H1 (cell line): Measurements from ENCODE around the gene PCSK1N. TPM values are rescaled to one million over a fixed set of nuclear protein-coding genes. Genes with fewer than 3 reads are reported as not detected.

ENCODE experiments used
- CTCF ChIA-PET: fragments of 300-600 bp; sonication (Branson Sonifier 250); formaldehyde crosslinking; loops from one replicate; lab custom pipeline; 2021; ENCODE audit not compliant: partially characterized antibody; lab: Charles Lee
- POLR2A ChIA-PET: fragments of 300-600 bp; sonication (Branson Sonifier 250); formaldehyde crosslinking; loops from one replicate; lab custom pipeline; 2021; ENCODE audit warnings: inconsistent platforms; ENCODE audit not compliant: partially characterized antibody; lab: Charles Lee
- DNase-seq, 2 experiments: peaks; one replicate each; pipeline versions ENCODE4 v3.0.0 to v3.0.0-alpha.2; 2010 to 2022; ENCODE audit warnings: low spot score in 2 of 2, low read depth in 1 of 2, mixed read lengths in 1 of 2
- FAIRE-seq: peaks from 2 replicates; lab custom pipeline; 2011; peaks lifted over from hg19 to GRCh38; lab: Jason Lieb, UNC
- H2AFZ ChIP-seq: 2 replicates; pipeline ENCODE4 v1.8.1; 2012; ENCODE audit warnings: low read length, inconsistent platforms
- H2AK5ac ChIP-seq: 2 replicates; pipeline ENCODE4 v1.6.1; 2013; ENCODE audit warnings: low read depth, low read length
- H2BK120ac ChIP-seq: replicated peaks from 2 replicates; pipeline ENCODE3; 2013; ENCODE audit warnings: low read depth, low read length, inconsistent platforms
- H2BK12ac ChIP-seq: 2 replicates; pipeline ENCODE4 v1.6.1; 2013; ENCODE audit warnings: low read depth, low read length
- H2BK15ac ChIP-seq: 2 replicates; pipeline ENCODE4 v1.6.1; 2013; ENCODE audit warnings: low read length
- H2BK20ac ChIP-seq: 2 replicates; pipeline ENCODE4 v1.6.1; 2013; ENCODE audit warnings: low read length
- H2BK5ac ChIP-seq: 2 replicates; pipeline ENCODE4 v1.6.1; 2013; ENCODE audit warnings: low read depth, low read length
- H3K14ac ChIP-seq: 2 replicates; pipeline ENCODE4 v1.6.1; 2013; ENCODE audit warnings: inconsistent platforms; ENCODE audit not compliant: insufficient read length
- H3K18ac ChIP-seq: 2 replicates; pipeline ENCODE4 v1.6.1; 2013; ENCODE audit warnings: low read length; ENCODE audit errors: extremely low read depth
- H3K23ac ChIP-seq: 2 replicates; pipeline ENCODE4 v1.6.1; 2013; ENCODE audit warnings: inconsistent platforms; ENCODE audit not compliant: insufficient read length
- H3K23me2 ChIP-seq: 2 replicates; pipeline ENCODE4 v1.6.1; 2013; ENCODE audit warnings: low read depth, low read length
- H3K27ac ChIP-seq: 2 replicates; pipeline ENCODE4 v1.6.1; 2011; ENCODE audit warnings: low read depth, low read length, inconsistent platforms
- H3K27me3 ChIP-seq, 4 experiments: replicated peaks in 1 of 4; 1 replicate in 1 of 4; 2 replicates in 3 of 4; pipeline versions ENCODE4 v1.6.1 to v1.8.1; 2011 to 2013; ENCODE audit warnings: low read length in 3 of 4, mild to moderate bottlenecking in 3 of 4, inconsistent platforms in 2 of 4, mixed read lengths in 2 of 4, moderate library complexity in 1 of 4; ENCODE audit not compliant: control insufficient read depth in 3 of 4, insufficient read depth in 3 of 4; ENCODE audit errors: extremely low read depth in 1 of 4
- H3K36me3 ChIP-seq, 4 experiments: 2 replicates each; pipeline versions ENCODE4 v1.6.1 to v1.8.1; 2011 to 2013; ENCODE audit warnings: mild to moderate bottlenecking in 4 of 4, low read length in 3 of 4, moderate library complexity in 2 of 4, control low read depth in 1 of 4, inconsistent platforms in 1 of 4; ENCODE audit not compliant: insufficient read depth in 4 of 4, control insufficient read depth in 2 of 4
- H3K4ac ChIP-seq: replicated peaks from 2 replicates; pipeline ENCODE3; 2013; ENCODE audit warnings: low read length, low read depth, mixed read lengths, inconsistent platforms; ENCODE audit not compliant: insufficient read length
- H3K4me1 ChIP-seq, 4 experiments: replicated peaks in 1 of 4; 1 replicate in 1 of 4; 2 replicates in 3 of 4; pipeline versions ENCODE4 v1.6.1 to v1.8.1; 2011 to 2013; ENCODE audit warnings: low read length in 3 of 4, inconsistent platforms in 2 of 4, mixed read lengths in 1 of 4; ENCODE audit not compliant: insufficient read depth in 4 of 4, control insufficient read depth in 3 of 4
- H3K4me2 ChIP-seq, 2 experiments: 2 replicates each; pipeline versions ENCODE4 v1.6.1 to v1.8.1; 2011 to 2013; ENCODE audit warnings: low read depth in 2 of 2, low read length in 2 of 2, control low read depth in 1 of 2, inconsistent platforms in 1 of 2, mild to moderate bottlenecking in 1 of 2; ENCODE audit not compliant: insufficient read depth in 1 of 2
- H3K4me3 ChIP-seq, 4 experiments: fragments of 200-600, 300-600 bp in 1 of 4; sonication (generic), shearing (Covaris generic), sonication (Bioruptor Twin) in 1 of 4; 2 replicates each; pipeline versions ENCODE4 v1.5.1 to v1.8.1; 2011 to 2016; ENCODE audit warnings: low read length in 4 of 4, low read depth in 3 of 4, control low read depth in 2 of 4, inconsistent platforms in 2 of 4, mild to moderate bottlenecking in 2 of 4, mixed read lengths in 1 of 4, moderate library complexity in 1 of 4; ENCODE audit not compliant: insufficient read depth in 2 of 4; ENCODE audit errors: extremely low read depth in 1 of 4
- H3K56ac ChIP-seq: replicated peaks from 2 replicates; pipeline ENCODE3; 2013; ENCODE audit warnings: low read depth, mild to moderate bottlenecking, mixed read lengths, low read length, inconsistent platforms; ENCODE audit not compliant: insufficient read length
- H3K79me1 ChIP-seq: 2 replicates; pipeline ENCODE4 v1.6.1; 2013; ENCODE audit warnings: low read depth, low read length, control low read depth
- H3K79me2 ChIP-seq, 2 experiments: 2 replicates each; pipeline versions ENCODE4 v1.6.1 to v1.8.1; 2012 to 2013; ENCODE audit warnings: low read length in 2 of 2, mild to moderate bottlenecking in 2 of 2, inconsistent platforms in 1 of 2; ENCODE audit not compliant: insufficient read depth in 2 of 2, control insufficient read depth in 1 of 2
- H3K9ac ChIP-seq, 4 experiments: replicated peaks in 1 of 4; 1 replicate in 1 of 4; 2 replicates in 3 of 4; pipeline versions ENCODE4 v1.6.1 to v1.8.1; 2011 to 2013; ENCODE audit warnings: low read depth in 3 of 4, low read length in 3 of 4, control low read depth in 2 of 4, mild to moderate bottlenecking in 2 of 4, moderate library complexity in 2 of 4, inconsistent platforms in 1 of 4; ENCODE audit errors: extremely low read depth in 1 of 4
- H3K9me3 ChIP-seq, 2 experiments: 2 replicates each; pipeline versions ENCODE4 v1.6.1 to v1.8.1; 2012 to 2013; ENCODE audit warnings: mild to moderate bottlenecking in 2 of 2, moderate library complexity in 2 of 2, control low read depth in 1 of 2, inconsistent platforms in 1 of 2, low read depth in 1 of 2, low read length in 1 of 2, mixed read lengths in 1 of 2; ENCODE audit not compliant: insufficient read depth in 2 of 2
- H4K20me1 ChIP-seq, 2 experiments: replicated peaks in 1 of 2; 2 replicates each; pipeline versions ENCODE3 to v1.8.1; 2011 to 2013; ENCODE audit warnings: inconsistent platforms in 2 of 2, low read length in 2 of 2, mild to moderate bottlenecking in 1 of 2; ENCODE audit not compliant: insufficient read depth in 2 of 2, control insufficient read depth in 1 of 2
- H4K5ac ChIP-seq: 2 replicates; pipeline ENCODE4 v1.6.1; 2013; ENCODE audit warnings: low read length, low read depth, mixed read lengths, inconsistent platforms; ENCODE audit not compliant: insufficient read length
- H4K8ac ChIP-seq: 2 replicates; pipeline ENCODE4 v1.8.0; 2013; ENCODE audit warnings: mild to moderate bottlenecking, moderate library complexity, low read length, inconsistent platforms; ENCODE audit not compliant: insufficient read depth; ENCODE audit errors: extremely low read depth
- H4K91ac ChIP-seq: replicated peaks from 2 replicates; pipeline ENCODE3; 2013; ENCODE audit warnings: low read length, mixed read lengths, inconsistent platforms; ENCODE audit not compliant: insufficient read length
- FOSL1 ChIP-seq: IDR thresholded peaks from 2 replicates; pipeline ENCODE4 v1.6.1; 2011; ENCODE audit warnings: mild to moderate bottlenecking, low read depth, low read length, moderate library complexity; ENCODE audit not compliant: insufficient read depth
- JUN ChIP-seq: IDR thresholded peaks from 2 replicates; pipeline ENCODE4 v1.6.1; 2011; ENCODE audit warnings: low read depth, mild to moderate bottlenecking, improper control_type of control experiment, low read length
- MAFK ChIP-seq: IDR thresholded peaks from 2 replicates; pipeline ENCODE4 v1.6.1; 2012; ENCODE audit warnings: low read depth, mild to moderate bottlenecking, improper control_type of control experiment, low read length
- PHF8 ChIP-seq: fragments of 200-600 bp; sonication (generic); conservative IDR thresholded peaks from 2 replicates; pipeline ENCODE4 v1.7.1; 2012; ENCODE audit warnings: low read depth, mild to moderate bottlenecking, inconsistent platforms, low read length, moderate library complexity
- RAD21 ChIP-seq, 2 experiments: IDR thresholded peaks in 1 of 2; conservative IDR thresholded peaks in 1 of 2; 2 replicates each; pipeline ENCODE4 v1.6.1; 2011; ENCODE audit warnings: low read depth in 2 of 2, low read length in 2 of 2, improper control_type of control experiment in 1 of 2, inconsistent platforms in 1 of 2, mild to moderate bottlenecking in 1 of 2, moderate library complexity in 1 of 2
- RFX5 ChIP-seq: IDR thresholded peaks from 2 replicates; pipeline ENCODE4 v1.6.1; 2011; ENCODE audit warnings: low read depth, low read length, improper control_type of control experiment, borderline replicate concordance
- SP2 ChIP-seq: IDR thresholded peaks from 2 replicates; pipeline ENCODE4 v1.6.1; 2012; ENCODE audit warnings: mild to moderate bottlenecking, low read length, inconsistent platforms
- SUZ12 ChIP-seq: fragments of 200-600 bp; sonication (generic); IDR thresholded peaks from 2 replicates; pipeline ENCODE4 v1.6.1; 2012; ENCODE audit warnings: mild to moderate bottlenecking, inconsistent platforms, low read length, moderate library complexity, mixed read lengths
- TAF7 ChIP-seq: optimal IDR thresholded peaks from 2 replicates; pipeline ENCODE3; 2011; ENCODE audit warnings: low read depth, mild to moderate bottlenecking, inconsistent platforms, low read length, moderate library complexity, borderline replicate concordance
- TEAD4 ChIP-seq: IDR thresholded peaks from 2 replicates; pipeline ENCODE4 v1.6.1; 2012; ENCODE audit warnings: low read depth, low read length, inconsistent platforms, mixed read lengths
- YY1 ChIP-seq: IDR thresholded peaks from 2 replicates; pipeline ENCODE4 v1.6.1; 2011; ENCODE audit warnings: low read depth, mild to moderate bottlenecking, low read length
- ZNF274 ChIP-seq: IDR thresholded peaks from 2 replicates; pipeline ENCODE4 v1.7.0; 2012; ENCODE audit warnings: low read length, borderline replicate concordance; ENCODE audit errors: extremely low read depth
- WGBS, 2 experiments: shearing (Covaris generic) in 1 of 2; methylation state at CpG; one replicate each; pipeline versions ENCODE4 v1.1.6 to v1.1.7; 2013 to 2015; ENCODE audit warnings: low lambda C conversion rate in 2 of 2, mixed read lengths in 2 of 2, inconsistent platforms in 1 of 2, low coverage in 1 of 2, missing lambda C conversion rate in 1 of 2; ENCODE audit not compliant: insufficient replicate concordance in 2 of 2, insufficient coverage in 1 of 2, insufficient read length in 1 of 2; ENCODE audit errors: extremely low coverage in 1 of 2, missing lambda C conversion rate in 1 of 2; 5-methylcytosine and 5-hydroxymethylcytosine counted together
- polyA plus RNA-seq, 7 experiments: library from polyadenylated mRNA; depleted of rRNA in 3 of 7; stranded (reverse) in 5 of 7; unstranded in 2 of 7; fragments of >200 nt in 5 of 7; fragments of 200-250 nt in 2 of 7; gene quantifications; 1 replicate in 5 of 7; 2 replicates in 1 of 7; 4 replicates in 1 of 7; pipeline versions ENCODE4 v1.2.1 to v1.2.3, GENCODE V29; 2011 to 2013; ENCODE audit warnings: missing spikeins in 2 of 7, mixed read lengths in 2 of 7
- total RNA-seq: library from RNA; stranded (reverse); fragmentation: NEBNext Ultra II Directional; extraction: Animal tissue kit (Norgen Biotek cat#: 25700); gene quantifications from 2 replicates; pipeline ENCODE4 v1.2.1, GENCODE V29; 2021

PCSK1N gene
- total and polyA plus RNA-seq, 2 of the 8 experiments (the other 6 are each of a cell fraction or from before 2014, with no cell fraction given) = 3.6 to 4.5 TPM

DNA sequence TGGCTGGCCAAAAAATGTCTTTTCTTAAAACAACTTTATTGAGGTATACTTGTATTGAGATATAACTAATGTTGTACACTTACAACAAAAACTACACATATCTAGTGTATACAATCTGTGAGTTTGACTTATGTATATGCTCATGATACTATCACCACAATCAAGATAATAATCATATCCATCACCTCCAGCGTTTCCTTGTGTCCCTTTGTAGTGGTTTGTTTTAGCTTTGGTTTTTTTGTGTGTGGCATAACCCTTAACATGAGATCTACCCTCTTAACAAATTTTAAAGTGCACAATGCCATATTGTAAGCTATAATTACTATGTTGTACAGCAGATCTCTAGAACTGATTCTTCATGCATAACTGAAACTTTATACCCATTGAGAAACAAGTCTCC, 13.4 kb upstream of the PCSK1N start:
- Histone ChIP-seq H3K4me1 (no peaks in the 10 kb centered on the region), H2BK12ac (no peak overlapping the region), H3K27me3 (no peaks in the 10 kb centered on the region), H4K5ac (no peak overlapping the region), H3K14ac (no peak overlapping the region), H3K36me3 (no peaks in the 10 kb centered on the region), H2BK120ac (no peak overlapping the region), H3K79me1 (no peaks in the 10 kb centered on the region), H4K20me1 (no peaks in the 10 kb centered on the region), H2BK5ac (no peak overlapping the region), H2AK5ac (no peak overlapping the region), H2AFZ (no peak overlapping the region), H3K27ac (no peak overlapping the region), H3K4me2 (no peak overlapping the region), H3K9ac (no peak overlapping the region), H2BK20ac (no peak overlapping the region), H3K9me3 (no peaks in the 10 kb centered on the region), H4K8ac (no peak overlapping the region), H3K4ac (no peak overlapping the region), H3K18ac (no peak overlapping the region), H3K23ac (no peak overlapping the region), H3K4me3 (no peak overlapping the region), H4K91ac (no peak overlapping the region), H2BK15ac (no peak overlapping the region), H3K56ac (no peak overlapping the region), H3K23me2 (no peaks in the 10 kb centered on the region), H3K79me2 (no peaks in the 10 kb centered on the region)
- 88% methylated on average over 1 of the region's 1 CpG; no CpG with 5 or more reads in 1 of the 2 experiments for WGBS, 2 experiments
- no peak for DNase-seq
- POLR2A ChIA-PET = interaction anchor here (0.8 to 1.2 kb wide), 2 partner anchors 39 to 173 kb away, joined by 3 read pairs; no protein-coding TSS in a partner anchor
- FAIRE-seq = no peak
- CTCF ChIA-PET = no interaction called here
- no peak for TF ChIP-seq YY1
- no peak for TF ChIP-seq TEAD4
- no peak for TF ChIP-seq FOSL1
- no peak for TF ChIP-seq SP2
- no peak for TF ChIP-seq PHF8
- no peak for TF ChIP-seq JUN
- TF ChIP-seq SUZ12 = no peak
- no peak for TF ChIP-seq ZNF274
- TF ChIP-seq TAF7 = no peak
- no peak for TF ChIP-seq MAFK
- no peak for TF ChIP-seq RAD21 (IDR thresholded peaks at IDR 0.05 in 1 of 2, conservative IDR thresholded peaks at IDR 0.05 in 1 of 2; ENCODE audit: low read depth in 2 of 2, low read length in 2 of 2)
- TF ChIP-seq RFX5 = no peak
